ENCODE results near the gene ARSB.

- TF ChIP-seq, protein P1, sequence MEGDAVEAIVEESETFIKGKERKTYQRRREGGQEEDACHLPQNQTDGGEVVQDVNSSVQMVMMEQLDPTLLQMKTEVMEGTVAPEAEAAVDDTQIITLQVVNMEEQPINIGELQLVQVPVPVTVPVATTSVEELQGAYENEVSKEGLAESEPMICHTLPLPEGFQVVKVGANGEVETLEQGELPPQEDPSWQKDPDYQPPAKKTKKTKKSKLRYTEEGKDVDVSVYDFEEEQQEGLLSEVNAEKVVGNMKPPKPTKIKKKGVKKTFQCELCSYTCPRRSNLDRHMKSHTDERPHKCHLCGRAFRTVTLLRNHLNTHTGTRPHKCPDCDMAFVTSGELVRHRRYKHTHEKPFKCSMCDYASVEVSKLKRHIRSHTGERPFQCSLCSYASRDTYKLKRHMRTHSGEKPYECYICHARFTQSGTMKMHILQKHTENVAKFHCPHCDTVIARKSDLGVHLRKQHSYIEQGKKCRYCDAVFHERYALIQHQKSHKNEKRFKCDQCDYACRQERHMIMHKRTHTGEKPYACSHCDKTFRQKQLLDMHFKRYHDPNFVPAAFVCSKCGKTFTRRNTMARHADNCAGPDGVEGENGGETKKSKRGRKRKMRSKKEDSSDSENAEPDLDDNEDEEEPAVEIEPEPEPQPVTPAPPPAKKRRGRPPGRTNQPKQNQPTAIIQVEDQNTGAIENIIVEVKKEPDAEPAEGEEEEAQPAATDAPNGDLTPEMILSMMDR (IDR thresholded peaks at IDR 0.05; ENCODE audit: insufficient read depth, low read depth, low read length), result no peak
- TF ChIP-seq EZH2 (IDR thresholded peaks at IDR 0.05; ENCODE audit: insufficient read depth, low read length), result no peak
Measured at GRCh38 chr5:78887384-78888118, 97.6 kb downstream of the ARSB start.

Measured in astrocyte (in vitro differentiated cells and primary cell).